NCI-H524 (cell line): ENCODE data around the gene ANKZF1.

Source experiments
- DNase-seq, 2 experiments: peaks; one replicate each; lab custom pipeline; 2025; lab: John Stamatoyannopoulos, UW

The ANKZF1 gene

DNA sequence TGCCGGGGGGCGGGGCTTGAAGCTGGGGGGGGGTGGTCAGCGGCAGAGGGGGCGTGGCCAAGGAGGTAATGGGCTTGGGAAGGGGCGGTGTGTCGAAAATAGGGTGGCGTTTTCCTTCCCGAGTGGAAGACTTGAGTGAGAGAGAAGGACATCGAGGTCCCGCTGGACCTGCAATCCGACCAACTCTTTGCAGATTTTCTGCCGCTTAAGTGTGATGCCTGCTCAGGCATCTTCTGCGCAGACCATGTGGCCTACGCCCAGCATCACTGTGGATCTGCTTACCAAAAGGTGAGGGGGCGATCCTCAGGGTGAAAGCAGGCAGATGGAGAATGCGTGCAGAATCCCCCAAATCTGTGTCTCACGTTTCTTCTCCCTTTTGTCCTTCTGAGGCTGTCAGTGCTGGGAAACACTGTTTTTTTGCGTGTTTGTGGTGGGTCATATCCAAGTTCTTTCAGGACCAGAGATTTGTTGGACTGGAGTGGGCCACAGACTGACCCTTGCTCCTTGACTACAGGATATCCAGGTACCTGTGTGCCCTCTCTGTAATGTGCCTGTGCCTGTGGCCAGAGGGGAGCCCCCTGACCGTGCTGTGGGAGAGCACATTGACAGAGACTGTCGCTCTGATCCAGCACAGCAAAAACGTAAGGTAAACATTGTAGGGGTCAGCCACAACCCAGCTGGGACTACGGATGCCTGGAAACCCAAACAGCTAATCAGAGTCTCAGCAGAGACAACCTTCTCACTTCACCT lies 22.3 kb upstream of the ANKZF1 start:
- DNase-seq = no peak

DNA sequence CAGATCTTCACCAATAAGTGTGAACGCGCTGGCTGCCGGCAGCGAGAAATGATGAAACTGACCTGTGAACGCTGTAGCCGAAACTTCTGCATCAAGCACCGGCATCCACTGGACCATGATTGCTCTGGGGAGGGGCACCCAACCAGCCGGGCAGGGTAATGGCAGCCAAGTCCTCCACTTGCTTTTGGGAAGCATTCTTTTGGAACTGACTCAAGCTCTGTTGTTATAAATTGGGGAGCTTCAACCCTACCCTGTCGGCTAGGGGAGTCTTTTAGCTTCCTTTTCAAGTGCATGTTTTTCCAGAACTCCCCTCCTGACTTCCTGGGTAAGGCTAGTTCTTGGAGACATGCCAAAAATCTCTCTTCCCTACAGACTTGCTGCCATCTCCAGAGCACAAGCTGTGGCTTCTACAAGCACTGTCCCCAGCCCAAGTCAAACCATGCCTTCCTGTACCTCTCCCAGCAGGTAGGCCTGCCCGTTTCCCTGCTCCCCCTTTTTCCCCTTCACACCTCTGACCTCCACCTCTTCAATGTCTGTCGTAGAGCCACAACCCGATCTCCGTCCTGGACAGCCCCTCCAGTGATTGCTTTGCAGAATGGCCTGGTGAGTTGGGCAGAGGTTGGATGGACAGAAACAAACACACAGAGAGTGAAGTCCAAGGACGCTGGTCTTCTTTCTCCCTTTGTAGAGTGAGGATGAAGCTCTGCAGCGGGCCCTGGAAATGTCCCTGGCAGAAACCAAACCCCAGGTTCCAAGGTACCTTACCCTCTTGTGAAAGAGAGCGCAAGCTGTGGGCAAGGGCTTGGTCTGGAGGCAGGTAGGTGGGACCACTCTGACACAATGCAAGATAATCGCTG lies 21.5 kb upstream of the ANKZF1 start:
- no peak for DNase-seq

- no peak for DNase-seq
Measured at GRCh38 chr2:219209236-219210195, 20.1 kb upstream of the ANKZF1 start.

DNA sequence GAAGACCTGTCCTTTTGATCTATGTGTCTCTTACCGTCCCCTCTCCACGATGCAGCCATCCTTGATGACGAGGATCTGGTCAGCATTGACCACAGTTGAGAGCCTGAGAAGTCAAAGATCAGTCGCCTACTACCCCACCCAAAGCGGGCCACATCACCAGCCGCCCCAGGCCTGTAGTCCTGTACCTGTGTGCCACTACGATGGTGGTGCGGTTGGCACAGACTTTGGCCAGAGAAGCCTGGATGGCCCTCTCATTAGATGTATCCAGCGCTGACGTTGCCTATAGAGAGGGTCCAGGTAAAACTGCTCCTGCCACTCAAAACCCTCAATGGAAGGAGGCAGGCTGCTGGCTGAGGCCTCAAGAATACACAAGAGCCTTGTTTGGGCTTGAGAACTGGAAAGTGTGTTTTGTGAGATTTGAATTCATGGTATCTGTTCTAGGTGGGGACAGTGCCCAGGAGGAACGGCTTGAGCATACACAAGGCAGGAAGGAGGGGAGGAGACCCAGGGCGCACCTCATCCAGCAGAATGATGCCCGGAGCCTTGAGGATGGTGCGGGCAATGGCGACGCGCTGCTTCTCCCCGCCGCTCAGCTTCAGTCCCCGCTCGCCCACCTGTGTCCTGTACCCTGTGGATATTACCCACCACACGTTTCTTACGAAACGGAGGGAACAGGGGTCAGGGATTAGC lies 19.3 kb upstream of the ANKZF1 start:
- DNase-seq = no peak

DNA sequence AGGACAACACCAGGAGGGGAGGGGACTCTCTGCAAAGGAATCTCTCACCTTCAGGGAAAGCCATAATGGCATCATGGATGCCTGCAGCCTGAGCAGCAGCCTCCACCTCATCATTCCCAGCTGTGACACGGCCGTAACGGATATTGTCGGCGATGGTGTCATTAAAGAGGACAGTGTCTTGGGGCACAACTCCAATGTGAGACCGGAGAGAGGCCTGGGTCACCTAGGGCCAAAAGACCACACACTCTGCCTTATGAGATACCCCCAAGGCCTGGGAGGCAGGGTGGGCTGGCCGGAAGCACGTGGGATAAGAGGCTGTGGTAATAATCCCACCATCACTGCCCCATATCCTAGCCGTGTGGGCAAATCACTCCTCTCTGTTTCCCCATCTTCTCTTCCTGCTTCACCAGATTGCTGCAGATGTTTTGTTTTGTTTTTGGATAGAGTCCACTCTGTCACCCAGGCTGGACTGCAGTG lies 18.7 kb upstream of the ANKZF1 start:
- DNase-seq = no peak

DNA sequence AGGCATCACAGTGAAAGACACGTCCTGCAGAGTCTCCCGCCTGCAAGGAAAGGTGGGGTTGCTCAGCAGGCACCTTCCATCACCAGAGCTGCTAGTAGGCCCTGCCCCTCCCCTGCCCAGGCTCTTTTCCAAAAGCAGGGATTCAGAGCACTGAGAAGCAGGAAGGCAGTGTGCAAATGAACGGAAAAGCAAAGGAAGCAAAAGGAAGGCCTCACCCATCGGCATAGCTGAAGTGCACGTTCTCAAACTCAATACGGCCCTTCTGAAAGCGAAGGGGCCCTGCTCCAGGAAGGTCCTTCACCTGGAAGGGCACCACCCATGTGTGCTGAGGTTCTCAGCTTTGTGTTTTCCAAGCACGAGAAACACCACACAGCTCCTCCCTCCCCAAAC lies 16.6 kb upstream of the ANKZF1 start:
- no peak for DNase-seq

- DNase-seq = no peak
Measured at GRCh38 chr2:219213486-219214071, 16.0 kb upstream of the ANKZF1 start.

DNA sequence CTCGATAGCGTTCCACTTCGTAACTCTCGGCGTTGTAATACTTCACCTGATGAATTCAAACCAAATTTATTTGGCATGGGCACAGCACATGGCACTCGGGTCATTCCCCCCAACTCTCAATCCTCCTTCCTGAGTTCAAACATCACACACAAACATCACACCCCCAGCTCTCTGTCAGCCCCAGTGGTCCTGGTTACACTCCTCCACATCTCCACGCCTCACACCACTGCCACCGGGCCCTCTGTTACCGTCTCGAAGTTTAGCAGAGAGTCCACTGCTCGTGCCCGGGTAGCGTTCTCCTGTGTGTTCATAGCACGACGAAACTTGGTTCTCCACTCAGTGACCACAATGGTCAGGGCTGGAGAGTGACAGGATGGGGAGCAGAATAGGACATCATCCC lies 15.5 kb upstream of the ANKZF1 start:
- no peak for DNase-seq

DNA sequence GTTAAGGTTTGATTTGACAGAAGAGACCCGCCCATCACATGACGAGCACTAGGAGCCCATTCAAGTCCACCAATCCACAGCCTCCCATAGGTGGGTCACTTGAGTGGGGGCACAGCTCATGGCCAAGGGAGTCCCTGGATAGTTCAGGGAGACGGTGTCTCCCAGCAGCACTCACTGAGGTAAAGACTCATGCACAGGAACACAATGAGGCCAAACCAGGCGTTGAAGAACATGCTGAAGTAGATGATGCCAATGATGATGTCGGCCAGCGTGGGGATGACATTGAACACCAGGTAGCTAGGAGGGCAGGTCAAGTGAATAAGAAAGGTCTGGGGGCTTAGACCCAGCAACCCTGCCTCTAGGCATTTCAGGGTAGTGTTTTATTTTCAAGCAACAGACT lies 14.8 kb upstream of the ANKZF1 start:
- no peak for DNase-seq

DNA sequence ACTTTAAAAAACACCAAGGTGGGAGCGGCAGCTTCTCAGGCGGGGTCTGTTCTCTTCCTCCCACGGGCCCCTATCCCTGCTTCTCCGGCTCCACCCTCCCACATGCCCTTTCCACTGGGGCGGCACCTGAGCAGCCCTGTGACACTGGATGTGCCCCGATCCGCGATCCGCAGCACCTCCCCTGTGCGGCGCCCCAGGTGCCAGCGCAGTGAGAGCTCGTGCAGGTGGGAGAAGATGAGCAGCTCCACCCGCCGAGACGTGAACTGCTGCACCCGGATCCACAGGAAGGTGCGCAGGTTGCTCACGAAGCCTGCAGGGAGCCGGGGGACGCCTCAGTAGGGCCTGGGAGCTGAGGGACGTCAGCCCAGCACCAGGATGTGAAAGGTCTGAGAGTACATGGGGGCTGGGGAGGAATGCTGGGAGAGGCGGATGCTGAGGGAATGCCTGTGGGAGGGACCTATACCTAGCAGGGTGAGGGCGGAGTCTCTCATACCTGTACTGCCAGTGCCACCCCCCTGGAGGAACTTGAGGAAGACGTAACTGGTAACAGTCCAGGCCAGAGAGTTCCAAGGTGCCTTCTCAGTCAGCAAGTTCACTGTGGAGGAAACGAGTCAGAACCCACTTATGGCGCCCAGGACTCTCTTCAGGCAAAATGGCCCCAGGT lies 13.6 kb upstream of the ANKZF1 start:
- DNase-seq = no peak

DNA sequence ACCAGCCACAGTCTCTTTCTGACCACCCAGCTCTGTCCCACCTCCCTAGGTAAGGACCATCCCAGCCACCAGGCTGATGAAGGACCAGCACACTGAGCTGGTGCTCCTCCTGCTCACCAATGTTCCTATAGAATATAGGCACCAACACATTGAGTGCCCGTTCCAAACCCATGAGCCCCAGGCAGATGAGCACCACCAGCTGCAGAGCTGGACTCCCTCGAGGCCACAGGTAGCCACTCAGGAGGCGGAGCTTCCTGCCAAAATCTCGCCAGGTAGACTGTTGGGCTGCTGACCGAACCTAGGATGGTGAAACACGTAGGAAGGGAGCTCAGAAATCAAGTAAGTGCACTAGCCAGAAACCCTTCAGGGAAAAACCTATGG lies 13.1 kb upstream of the ANKZF1 start:
- no peak for DNase-seq

DNA sequence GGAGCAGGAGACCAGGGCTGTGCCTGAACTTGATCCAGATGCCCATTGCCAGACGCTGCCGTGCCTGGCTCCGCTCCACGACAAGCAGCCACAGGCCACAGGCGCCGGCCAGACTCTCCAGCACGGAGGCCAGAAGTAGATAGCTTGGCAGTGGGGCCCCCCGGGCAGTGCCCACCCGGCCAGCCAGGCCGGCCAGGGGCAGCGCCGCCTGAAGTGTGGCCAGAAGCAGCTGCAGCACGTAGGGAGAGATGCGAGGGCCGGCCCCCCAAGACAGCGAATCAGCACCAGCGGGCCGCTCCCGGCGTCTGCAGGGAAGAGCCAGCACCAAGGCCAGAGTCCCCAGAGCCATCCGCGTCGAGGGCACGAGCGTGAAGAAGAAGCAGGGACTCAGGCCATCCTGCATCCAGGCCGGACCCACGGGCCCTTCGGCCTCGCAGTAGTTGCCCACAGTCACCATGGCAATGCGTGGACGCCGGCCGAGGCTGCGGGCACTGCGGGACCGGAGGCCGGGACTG lies 11.3 kb upstream of the ANKZF1 start:
- DNase-seq = peak in 1 of 2 experiments; percentile 58

DNA sequence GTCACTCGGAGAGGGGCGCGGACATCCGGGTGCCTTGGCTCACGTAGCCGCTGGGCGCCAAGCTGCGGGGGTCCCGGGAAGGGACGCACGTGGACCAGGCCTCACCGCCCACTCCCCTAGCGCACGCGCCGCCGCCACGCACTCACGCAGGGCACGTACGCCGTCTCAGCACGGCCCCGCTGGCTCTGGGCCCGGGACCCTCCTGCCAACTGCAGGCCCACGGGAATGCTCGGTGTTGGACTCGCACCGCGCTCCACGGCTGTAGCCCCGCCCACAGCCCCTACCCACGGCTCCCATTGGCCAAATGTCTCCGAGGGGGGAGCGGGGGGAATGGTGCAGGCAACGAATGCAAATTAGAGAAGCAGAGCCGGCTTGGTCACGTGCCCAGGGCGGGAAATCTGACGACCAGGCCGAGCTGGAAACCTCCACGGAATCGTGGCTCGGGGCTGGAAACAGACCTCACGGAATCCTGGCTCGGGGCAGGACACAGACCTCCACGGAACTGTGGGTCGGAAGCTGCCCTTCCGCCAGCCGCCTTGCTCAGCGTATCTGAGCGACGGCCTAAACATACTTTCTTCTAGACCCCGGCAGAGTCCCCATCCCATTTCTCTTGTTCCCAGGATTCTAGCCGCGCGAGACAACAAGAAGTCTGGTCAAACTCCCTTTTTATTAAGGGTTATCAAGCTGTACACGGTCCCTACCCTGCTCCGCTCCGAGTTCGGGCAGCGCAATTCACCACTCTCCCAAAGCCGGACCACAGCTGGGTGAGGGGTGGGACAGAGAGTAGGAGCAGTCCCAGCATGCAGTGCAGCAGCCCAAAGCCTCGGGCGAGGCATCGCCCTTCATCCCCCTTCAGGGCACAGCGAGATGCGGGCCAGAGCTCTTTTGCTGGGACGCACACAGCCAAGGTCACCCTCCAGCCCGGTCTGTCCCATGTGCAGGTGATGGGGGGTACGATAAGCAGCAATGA lies 10.6 kb upstream of the ANKZF1 start, which contains the start of gene ABCB6:
Gene ABCB6 (minus strand): TSS at position 227 of the 970 bp plus-strand sequence. CDS start 285 bp downstream, outside the sequence.
- peak; percentile 94 to 95 for DNase-seq

DNA sequence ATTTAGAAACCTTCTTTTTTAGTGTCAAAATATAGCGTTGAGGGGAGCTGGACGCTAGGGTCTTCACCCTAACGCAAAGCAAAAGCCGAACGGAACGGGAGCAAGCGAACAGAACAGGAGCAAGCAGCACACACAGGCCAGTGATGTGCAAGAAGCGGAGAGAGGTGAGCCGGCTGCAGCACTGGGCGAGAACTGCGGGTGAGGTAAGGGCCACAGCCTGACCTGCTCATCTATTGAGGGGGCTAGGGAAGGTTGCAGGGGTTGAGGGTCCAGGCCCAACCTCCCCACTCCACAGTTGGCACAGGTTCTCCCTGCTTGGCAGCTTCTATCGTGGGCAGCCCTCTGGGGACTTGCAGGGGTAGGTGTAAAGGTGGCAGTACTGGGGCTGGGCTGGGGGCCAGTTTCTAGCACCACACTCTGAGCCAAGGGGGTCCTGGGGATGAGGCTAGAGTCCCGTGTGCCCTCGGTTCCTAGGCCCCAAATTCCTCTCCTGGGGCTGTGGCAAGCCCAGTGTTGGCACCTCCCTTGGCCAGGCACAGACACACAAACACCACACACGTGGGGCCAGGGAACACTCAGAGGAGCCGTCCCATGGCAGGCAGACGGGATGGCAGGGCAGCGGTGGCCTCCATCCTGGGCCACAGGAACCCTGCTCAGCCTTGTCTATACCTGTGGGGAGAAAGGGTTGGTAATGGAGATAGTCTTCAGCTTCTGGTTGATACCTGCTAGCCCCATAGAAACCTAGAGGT lies 9.6 kb upstream of the ANKZF1 start:
- no peak for DNase-seq

- DNase-seq = no peak
Measured at GRCh38 chr2:219220652-219221402, 8.8 kb upstream of the ANKZF1 start.

DNA sequence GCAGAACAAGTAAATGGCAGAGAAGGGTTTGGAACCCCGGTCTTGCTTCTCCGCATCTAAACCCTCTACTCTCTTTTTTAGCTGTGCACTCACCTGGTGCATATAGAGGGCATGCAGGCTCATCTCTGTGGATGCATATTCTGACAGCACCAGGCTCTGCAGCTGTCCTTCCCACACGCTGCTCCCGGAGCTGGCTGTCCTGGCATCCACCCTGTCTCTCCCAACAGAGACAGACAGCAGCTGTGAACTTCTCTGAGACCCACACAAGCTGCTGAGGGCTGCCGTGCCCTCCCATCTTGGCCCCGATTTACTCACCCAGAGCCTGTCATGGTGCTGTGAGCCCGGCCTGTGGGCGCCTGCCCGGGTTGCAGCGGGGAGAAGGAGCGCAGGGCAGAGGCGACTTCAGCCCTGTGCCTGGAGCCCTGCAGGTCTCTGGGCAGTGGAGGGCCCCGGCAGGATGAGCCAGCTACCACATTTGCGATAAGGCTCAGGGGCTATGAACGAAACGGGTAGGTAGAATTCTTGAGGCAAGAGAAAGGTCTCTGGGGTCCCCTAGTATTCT lies 7.6 kb upstream of the ANKZF1 start:
- DNase-seq = no peak
